ENCODE results near the gene GNAT3.

DNA sequence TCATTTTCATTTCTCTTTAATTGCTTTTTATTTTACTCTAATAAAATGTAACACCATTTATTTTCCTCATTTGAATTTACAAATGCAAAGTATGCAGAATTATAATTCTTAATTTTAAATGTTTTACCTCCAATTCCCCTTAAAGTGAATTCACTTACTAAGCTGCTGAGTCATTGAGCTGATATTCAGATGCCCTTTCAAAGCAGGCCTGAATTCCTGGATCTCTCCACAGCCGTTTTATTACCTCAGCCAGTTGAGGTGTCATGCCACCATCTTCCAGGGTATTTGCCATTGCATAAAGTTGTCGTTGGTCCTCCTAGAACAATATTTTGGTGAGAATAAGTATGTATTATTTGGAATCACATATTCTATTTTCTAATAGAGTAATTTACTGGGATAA lies 33.2 kb downstream of the GNAT3 start:
- TF ChIP-seq, protein P1, sequence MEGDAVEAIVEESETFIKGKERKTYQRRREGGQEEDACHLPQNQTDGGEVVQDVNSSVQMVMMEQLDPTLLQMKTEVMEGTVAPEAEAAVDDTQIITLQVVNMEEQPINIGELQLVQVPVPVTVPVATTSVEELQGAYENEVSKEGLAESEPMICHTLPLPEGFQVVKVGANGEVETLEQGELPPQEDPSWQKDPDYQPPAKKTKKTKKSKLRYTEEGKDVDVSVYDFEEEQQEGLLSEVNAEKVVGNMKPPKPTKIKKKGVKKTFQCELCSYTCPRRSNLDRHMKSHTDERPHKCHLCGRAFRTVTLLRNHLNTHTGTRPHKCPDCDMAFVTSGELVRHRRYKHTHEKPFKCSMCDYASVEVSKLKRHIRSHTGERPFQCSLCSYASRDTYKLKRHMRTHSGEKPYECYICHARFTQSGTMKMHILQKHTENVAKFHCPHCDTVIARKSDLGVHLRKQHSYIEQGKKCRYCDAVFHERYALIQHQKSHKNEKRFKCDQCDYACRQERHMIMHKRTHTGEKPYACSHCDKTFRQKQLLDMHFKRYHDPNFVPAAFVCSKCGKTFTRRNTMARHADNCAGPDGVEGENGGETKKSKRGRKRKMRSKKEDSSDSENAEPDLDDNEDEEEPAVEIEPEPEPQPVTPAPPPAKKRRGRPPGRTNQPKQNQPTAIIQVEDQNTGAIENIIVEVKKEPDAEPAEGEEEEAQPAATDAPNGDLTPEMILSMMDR (conservative IDR thresholded peaks at IDR 0.05; ENCODE audit: low read length) = no peak
- no peak for TF ChIP-seq EZH2phosphoT487 (IDR thresholded peaks at IDR 0.05; ENCODE audit: borderline replicate concordance)
